Measurements from ENCODE around the gene NFATC2. TPM values are rescaled to one million over a fixed set of nuclear protein-coding genes. Genes with fewer than 3 reads are reported as not detected.

Gene NFATC2
- total RNA-seq, 4 donors from 2014 or later: 4.4 to 38.0 (median 13.6) TPM

DNA sequence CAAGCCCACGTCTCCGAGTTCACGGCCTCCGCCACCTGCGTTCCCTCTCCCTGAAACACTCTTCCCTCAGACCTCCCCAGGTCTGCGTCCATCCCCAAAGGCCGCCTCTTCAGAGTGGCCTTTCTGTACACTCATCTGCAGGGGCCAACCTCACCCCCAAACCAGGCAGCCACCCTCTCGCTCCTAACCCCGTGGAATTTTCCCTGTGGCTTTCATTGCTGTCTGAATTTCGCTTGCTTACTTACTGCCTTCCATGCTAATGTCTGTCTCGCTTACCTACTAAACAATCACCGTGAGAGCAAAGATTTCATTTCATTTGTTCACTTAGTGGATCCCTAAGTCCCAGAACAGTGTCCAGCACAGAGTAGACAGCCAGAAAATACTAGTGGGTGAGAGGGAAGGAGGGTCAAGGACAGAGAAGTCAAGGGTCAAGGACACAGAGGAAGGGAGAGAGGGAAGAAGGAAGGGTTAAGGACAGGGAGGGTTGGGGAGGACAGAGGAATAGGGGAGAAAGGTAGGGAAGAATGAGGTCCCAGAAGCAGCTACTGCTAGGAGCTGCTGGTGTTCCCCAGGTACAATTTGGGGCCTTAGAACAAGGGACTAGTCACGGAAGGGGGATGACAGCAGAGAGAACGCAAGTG, 114.7 kb downstream of the NFATC2 start:
- DNase-seq: no peak
- H3K4me3 ChIP-seq: no peak overlapping the region
- no peaks in the 10 kb centered on the region for H3K27me3 ChIP-seq
- no peaks in the 10 kb centered on the region for H3K9me3 ChIP-seq
- peaks cover 0 to 27% (median 10%) of the 10 kb centered on the region in 4 donors for H3K4me1 ChIP-seq
- peaks cover 0 to 15% (median 0%) of the 10 kb centered on the region in 3 donors for H3K36me3 ChIP-seq
- TF ChIP-seq CTCF (IDR thresholded peaks at IDR 0.05) (no peak), POLR2A (IDR thresholded peaks at IDR 0.05) (no peak)
- H3K27ac ChIP-seq: no peak overlapping the region

GRCh38 chr20:51426718-51427650, 115.5 kb downstream of the NFATC2 start:
- TF ChIP-seq POLR2A (IDR thresholded peaks at IDR 0.05) (no peak), CTCF (IDR thresholded peaks at IDR 0.05) (no peak)
- DNase-seq: no peak
- peaks cover 0 to 27% (median 10%) of the 10 kb centered on the region in 4 donors for H3K4me1 ChIP-seq
- H3K27ac ChIP-seq: peak overlapping the region in 1 of 4 donors; percentile 40
- no peaks in the 10 kb centered on the region for H3K9me3 ChIP-seq
- H3K4me3 ChIP-seq: no peak overlapping the region
- peaks cover 0 to 8% (median 0%) of the 10 kb centered on the region in 3 donors for H3K36me3 ChIP-seq
- H3K27me3 ChIP-seq: no peaks in the 10 kb centered on the region

GRCh38 chr20:51425347-51426106, 117.0 kb downstream of the NFATC2 start:
- Histone ChIP-seq H3K36me3 (peaks cover 0 to 4% (median 0%) of the 10 kb centered on the region in 3 donors), H3K4me3 (no peak overlapping the region), H3K4me1 (peaks cover 0 to 27% (median 7%) of the 10 kb centered on the region in 4 donors), H3K9me3 (no peaks in the 10 kb centered on the region), H3K27me3 (no peaks in the 10 kb centered on the region), H3K27ac (peak overlapping the region; percentile 29 to 67 (median 48))
- DNase-seq: peak in 1 of 3 donors; percentile 51
- TF ChIP-seq POLR2A (IDR thresholded peaks at IDR 0.05): no peak
- no peak for TF ChIP-seq CTCF (IDR thresholded peaks at IDR 0.05)

- DNase-seq: no peak
- Histone ChIP-seq H3K4me1 (peaks cover 0 to 27% (median 7%) of the 10 kb centered on the region in 4 donors), H3K4me3 (no peak overlapping the region), H3K36me3 (peaks cover 0 to 4% (median 0%) of the 10 kb centered on the region in 3 donors), H3K27ac (peak overlapping the region; percentile 39 to 67 (median 56)), H3K27me3 (no peaks in the 10 kb centered on the region), H3K9me3 (no peaks in the 10 kb centered on the region)
- TF ChIP-seq CTCF (IDR thresholded peaks at IDR 0.05): no peak
- TF ChIP-seq POLR2A (IDR thresholded peaks at IDR 0.05): no peak
Observed at GRCh38 chr20:51424270-51425117, 118.0 kb downstream of the NFATC2 start.

Data from Peyer's patch (tissue), 4 donors.